C4-2B (cell line): ENCODE measurements around the gene TUBA4B.

Source experiments
- H3K27ac ChIP-seq: fragments of 450-650 bp; 2 replicates; pipeline ENCODE4 v1.5.1; 2017
- ZFX ChIP-seq: fragments of 450-650 bp; IDR thresholded peaks from 2 replicates; pipeline ENCODE4 v1.6.1; 2017
- TF ChIP-seq, protein P1 (sequence below): fragments of 450-650 bp; conservative IDR thresholded peaks from 2 replicates; pipeline ENCODE4 v1.5.1; 2017; ENCODE audit warnings: mild to moderate bottlenecking

The TUBA4B gene

DNA sequence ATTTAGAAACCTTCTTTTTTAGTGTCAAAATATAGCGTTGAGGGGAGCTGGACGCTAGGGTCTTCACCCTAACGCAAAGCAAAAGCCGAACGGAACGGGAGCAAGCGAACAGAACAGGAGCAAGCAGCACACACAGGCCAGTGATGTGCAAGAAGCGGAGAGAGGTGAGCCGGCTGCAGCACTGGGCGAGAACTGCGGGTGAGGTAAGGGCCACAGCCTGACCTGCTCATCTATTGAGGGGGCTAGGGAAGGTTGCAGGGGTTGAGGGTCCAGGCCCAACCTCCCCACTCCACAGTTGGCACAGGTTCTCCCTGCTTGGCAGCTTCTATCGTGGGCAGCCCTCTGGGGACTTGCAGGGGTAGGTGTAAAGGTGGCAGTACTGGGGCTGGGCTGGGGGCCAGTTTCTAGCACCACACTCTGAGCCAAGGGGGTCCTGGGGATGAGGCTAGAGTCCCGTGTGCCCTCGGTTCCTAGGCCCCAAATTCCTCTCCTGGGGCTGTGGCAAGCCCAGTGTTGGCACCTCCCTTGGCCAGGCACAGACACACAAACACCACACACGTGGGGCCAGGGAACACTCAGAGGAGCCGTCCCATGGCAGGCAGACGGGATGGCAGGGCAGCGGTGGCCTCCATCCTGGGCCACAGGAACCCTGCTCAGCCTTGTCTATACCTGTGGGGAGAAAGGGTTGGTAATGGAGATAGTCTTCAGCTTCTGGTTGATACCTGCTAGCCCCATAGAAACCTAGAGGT, 33.1 kb upstream of the TUBA4B start:
- peak overlapping the region; percentile 94 for H3K27ac ChIP-seq
- TF ChIP-seq ZFX, result no peak
- TF ChIP-seq, protein P1, sequence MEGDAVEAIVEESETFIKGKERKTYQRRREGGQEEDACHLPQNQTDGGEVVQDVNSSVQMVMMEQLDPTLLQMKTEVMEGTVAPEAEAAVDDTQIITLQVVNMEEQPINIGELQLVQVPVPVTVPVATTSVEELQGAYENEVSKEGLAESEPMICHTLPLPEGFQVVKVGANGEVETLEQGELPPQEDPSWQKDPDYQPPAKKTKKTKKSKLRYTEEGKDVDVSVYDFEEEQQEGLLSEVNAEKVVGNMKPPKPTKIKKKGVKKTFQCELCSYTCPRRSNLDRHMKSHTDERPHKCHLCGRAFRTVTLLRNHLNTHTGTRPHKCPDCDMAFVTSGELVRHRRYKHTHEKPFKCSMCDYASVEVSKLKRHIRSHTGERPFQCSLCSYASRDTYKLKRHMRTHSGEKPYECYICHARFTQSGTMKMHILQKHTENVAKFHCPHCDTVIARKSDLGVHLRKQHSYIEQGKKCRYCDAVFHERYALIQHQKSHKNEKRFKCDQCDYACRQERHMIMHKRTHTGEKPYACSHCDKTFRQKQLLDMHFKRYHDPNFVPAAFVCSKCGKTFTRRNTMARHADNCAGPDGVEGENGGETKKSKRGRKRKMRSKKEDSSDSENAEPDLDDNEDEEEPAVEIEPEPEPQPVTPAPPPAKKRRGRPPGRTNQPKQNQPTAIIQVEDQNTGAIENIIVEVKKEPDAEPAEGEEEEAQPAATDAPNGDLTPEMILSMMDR, result no peak

DNA sequence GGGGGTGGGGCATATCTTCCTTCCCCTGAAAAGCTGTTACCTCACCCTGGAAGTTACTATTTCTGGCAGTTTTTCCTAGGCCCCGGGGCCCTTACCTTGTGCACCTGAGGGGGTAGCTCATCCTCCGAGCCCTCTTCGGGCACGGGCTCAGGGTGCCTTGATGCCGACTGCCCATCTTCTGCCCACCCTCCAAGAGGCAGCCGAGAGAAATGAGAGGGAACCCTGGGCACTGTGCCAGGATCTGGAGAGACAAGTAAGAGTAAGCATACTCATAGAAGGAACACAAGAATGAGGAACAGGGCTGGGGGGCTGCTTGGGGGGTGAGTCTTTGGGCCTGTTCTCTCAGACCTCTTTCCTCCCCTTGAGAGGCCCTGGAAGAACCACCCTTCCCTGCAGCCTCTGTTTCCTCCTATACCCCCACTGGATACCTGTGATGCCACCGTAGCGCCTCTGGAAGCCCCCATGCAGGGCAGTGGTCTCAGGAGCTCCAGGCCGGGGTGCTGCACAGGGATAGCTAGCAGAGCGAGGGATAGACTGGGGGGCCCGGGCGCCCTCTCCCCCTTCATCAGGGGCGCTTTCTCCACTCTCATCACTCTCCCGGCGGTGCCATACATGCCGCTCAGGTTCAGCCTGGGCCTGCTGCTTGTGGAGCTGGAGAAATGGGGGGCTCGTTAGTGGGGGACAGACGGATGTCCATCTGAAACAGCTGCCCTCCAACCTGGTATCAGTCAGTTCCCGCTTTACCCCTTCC, 32.2 kb upstream of the TUBA4B start:
- TF ChIP-seq, protein P1, result no peak
- TF ChIP-seq ZFX, result no peak
- no peak overlapping the region for H3K27ac ChIP-seq

DNA sequence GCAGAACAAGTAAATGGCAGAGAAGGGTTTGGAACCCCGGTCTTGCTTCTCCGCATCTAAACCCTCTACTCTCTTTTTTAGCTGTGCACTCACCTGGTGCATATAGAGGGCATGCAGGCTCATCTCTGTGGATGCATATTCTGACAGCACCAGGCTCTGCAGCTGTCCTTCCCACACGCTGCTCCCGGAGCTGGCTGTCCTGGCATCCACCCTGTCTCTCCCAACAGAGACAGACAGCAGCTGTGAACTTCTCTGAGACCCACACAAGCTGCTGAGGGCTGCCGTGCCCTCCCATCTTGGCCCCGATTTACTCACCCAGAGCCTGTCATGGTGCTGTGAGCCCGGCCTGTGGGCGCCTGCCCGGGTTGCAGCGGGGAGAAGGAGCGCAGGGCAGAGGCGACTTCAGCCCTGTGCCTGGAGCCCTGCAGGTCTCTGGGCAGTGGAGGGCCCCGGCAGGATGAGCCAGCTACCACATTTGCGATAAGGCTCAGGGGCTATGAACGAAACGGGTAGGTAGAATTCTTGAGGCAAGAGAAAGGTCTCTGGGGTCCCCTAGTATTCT, 31.0 kb upstream of the TUBA4B start:
- TF ChIP-seq, protein P1, result no peak
- no peak for TF ChIP-seq ZFX
- H3K27ac ChIP-seq, result no peak overlapping the region

DNA sequence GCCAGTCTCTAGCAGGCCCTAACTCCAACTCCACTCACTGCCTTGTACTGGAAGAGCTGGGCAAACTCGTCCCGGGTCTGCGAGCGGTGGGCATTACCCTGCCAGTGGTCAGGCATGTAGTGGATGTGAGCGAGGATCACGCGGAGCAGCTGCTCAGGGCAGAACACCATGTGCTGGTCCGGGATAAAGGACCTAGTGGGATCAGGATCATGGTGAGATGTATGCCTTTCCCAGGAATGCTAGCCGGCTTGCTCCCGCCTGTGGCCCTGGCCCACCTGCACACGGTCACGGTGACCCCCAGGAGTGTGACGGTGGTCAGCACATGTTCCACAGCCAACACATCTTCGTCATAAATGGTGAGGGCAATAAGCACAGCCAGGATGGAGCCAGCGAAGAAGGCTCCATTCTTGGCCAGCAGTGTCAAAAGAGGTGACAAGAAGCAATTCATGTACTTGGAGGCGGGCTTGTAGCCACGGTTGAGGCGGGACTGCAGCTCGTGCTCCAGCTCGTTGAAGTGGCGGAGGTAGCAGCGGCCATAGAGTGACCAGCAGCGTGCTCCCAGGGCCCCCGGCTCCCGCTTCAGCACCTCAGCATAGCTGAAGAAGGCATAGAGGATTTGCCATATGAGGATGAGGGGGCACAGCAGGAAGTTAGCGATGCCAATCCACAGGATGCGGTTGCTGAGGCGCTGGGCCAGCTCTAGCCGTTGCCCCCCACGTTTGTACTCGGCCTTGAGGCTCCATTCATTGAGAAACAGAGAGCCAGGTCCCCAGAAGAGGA, 29.0 kb upstream of the TUBA4B start:
- TF ChIP-seq, protein P1, result no peak
- TF ChIP-seq ZFX, result no peak
- no peak overlapping the region for H3K27ac ChIP-seq

DNA sequence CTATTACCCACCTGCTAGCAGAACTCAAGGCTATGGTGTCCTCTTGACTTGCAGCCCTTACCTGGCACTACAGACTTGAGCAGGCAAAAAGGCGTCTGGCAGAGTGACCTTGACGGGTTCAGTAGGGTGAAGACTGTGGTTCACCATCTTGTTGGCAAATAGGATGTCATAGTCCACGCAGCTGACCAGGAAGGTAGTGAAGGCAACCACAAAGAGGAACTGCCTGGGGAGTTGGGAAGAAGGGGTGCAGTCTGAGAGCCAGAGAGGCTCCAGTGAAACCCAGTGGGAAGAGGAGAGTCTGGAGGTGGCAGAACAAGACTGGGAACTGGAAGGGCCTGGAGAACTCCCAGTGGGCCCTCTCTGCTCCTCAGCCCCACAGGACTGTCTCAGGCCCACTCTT, 27.7 kb upstream of the TUBA4B start:
- TF ChIP-seq ZFX, result no peak
- TF ChIP-seq, protein P1, result no peak
- no peak overlapping the region for H3K27ac ChIP-seq

DNA sequence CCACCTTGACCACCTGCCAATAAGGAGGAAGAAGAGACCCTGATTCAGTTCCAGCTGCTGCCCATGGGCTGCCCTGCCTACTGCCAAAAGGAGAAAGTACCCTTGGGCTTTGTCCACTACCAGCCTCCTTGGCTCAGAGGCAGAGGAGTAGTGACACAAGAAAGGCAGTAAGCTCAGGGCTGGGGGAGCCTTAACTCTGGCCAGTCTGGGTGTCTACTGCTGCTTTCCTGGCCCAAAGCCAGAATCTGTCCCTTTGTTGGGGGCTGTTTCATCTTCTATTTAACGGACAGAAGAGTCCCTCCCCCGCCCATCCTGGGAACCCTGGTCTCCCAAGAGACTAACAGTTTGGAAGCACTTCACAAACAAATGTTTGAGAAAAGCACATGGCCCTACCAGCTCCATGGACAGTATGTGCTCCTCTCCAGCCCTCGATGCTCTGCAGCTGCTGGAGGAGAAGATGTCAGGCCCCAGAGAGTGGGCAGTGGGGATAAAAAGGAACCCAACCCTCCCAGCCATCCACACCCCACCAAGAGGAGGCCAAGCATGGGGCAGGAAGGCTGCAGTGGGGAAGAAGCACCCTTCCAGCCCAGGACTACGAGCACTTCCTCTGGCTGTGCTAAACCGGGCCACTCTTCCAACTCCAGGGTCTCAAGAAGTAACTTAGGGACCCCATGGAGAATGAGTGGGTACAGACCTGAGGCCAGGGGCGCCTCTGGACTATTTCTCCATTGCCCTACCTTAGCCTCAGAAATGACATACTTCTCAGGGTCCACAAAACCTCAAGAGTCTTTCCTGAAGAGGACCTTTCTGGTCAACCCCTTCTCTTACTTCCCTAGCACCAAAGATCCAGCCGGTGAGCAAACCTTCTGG, 24.8 kb upstream of the TUBA4B start:
- H3K27ac ChIP-seq, result peak overlapping the region; percentile 88
- no peak for TF ChIP-seq ZFX
- TF ChIP-seq, protein P1, result no peak
